Eye (tissue), 1 donor: ENCODE results near the gene RFFL.
"Not testable (repeated sequence)": the region's sequence is repeated elsewhere in the genome, so short reads cannot be mapped to it uniquely, and the experiment has no call there.

ENCODE experiments used
- DNase-seq: peaks from one replicate; pipeline ENCODE4 v3.0.0-alpha.2; 2015

Gene RFFL

DNA sequence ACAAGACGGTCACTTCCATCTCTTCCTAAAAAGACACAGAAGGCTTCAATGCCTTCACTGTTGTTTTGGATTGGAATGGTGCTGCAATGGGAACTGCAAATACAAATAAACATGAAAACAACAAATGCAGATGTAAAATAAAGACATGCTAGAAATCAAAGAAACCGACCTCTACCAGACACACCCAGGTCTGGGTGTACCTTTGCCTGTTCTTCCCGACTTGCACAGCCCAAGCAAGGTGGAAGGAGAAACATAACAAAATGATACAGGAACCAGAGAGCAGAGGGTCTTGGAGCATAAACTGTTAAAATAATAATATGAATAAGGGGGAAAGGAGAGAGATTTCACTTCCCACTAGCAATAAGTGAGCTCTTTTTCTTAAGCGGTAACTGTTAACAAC is 17.3 kb downstream of the RFFL start:
- DNase-seq, result no peak

- DNase-seq, result not testable (repeated sequence)
Observed at GRCh38 chr17:35045458-35045979, 18.0 kb downstream of the RFFL start.

DNA sequence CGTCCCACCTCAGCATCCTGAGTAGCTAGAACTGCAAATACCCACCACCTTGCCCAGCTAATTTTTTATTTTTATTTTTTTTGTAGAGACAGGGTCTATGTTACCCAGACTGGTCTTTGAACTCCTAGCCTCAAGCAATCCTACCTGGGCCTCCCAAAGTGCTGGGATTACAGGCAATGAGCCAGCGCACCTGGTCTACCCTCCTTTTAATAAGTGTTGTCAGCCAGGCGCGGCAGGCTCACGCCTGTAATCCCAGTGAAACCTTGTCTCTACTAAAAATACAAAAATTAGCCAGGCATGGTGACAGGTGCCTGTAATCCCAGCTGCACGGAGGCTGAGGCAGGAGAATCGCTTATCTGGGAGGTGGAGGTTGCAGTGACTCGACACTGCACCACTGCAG is 19.3 kb downstream of the RFFL start:
- DNase-seq, result no peak

DNA sequence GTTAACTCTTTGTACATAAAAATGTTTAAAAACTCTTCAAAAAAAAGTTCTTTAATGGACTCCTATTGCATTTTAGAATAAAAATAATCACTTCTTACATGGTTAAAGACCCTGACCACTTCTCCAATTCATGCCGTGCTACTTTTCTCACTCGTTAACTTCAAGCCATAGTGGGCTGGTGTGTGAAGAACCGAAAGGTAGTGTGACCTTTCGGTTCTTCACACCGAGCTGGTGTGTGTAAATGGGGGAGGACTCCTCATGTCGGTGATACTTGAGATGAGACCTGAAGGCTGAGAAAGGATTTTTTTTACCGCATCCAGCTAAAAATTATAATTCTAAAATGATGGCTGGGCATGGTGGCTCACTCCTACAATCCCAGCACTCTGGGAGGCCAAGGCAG is 22.1 kb downstream of the RFFL start:
- no peak for DNase-seq

DNA sequence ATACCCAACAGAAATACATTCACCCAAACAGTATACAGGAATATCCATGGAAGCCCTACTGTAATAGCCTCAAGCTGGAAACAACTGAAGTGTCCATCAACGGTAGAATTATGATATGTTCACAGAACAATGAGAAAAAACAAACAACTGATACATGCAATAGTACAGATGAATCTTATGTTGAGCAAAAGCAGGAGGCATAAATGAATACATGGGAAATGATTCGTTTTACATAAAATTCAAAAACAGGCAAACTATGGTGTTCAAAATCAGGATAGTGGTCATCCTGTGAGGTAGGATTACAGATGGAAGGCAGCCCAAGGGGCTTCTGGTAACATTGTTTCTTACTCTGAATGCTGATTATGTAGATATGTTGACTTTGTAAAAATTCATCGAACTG is 25.1 kb downstream of the RFFL start:
- no peak for DNase-seq

DNA sequence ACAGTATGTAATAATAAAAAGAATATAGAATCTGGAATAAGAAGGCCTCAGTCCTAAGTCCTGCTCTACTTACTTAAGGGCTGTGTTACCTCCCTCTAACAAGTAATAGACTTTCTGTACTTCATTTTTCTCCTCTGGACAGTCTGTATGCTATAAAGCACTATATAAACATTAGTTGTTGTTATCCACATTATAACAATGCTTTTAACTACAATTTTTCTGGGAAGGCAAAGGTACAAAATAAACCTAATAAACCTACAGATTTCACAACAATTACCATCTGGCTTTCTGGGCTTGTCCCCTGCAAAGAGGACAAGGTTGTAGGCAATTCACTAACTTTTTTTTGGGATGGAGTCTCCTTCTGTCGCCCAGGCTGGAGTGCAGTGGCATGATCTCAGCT is 32.7 kb downstream of the RFFL start:
- no peak for DNase-seq

DNA sequence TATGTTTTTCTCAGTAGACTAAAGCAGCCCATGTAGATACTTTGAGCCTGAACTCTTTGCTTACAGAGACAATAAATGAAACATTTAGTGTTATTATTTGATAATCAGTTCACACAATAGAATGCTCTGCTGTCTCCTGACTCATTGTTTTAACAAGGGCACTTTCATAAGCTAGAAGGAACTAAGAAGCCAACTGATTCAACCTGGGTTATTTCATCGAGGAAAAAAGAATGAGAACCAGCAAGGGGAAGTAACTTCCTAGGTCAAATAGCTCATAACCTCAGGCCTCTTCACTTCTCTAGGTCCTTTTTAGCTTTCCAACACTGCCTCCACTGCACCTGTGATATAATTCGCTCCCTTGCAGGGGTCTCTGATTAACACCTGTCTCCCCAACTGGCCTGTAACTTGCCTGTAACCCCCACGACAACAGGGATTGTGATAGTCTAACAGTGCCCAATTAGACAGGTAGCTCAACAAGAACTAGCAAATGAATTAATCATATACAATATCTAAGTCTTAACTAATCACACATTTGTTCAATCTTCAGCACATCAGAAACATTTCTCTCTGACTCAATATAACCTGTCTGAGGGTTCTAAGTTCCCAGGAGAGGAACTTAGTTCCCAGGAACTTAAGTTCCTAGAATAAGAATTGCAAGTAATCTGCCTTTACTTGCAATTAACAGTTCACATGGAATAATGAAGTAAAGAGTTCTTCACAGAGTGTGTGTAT is 34.8 kb downstream of the RFFL start:
- DNase-seq, result no peak

- not testable (repeated sequence) for DNase-seq
Observed at GRCh38 chr17:35028097-35028496, 35.4 kb downstream of the RFFL start.

DNA sequence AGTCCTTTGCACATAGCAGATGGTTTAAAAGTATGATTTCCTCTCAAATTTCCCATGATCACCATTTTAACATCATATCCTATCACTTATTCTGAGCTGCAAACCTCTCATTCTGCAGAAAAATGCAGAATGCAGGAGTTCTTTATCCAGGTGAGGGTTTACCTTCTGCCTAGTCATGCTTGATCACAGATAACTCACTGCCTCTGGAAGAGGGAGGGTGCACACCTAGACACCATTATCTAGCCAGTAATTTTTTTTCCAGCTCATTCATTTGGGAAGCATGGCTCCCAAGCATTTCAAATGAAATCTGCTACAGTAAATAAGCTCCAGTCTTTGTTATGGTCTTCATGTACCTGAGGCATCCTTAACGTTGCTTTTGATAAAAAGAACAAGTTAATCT is 38.0 kb downstream of the RFFL start:
- no peak for DNase-seq

DNA sequence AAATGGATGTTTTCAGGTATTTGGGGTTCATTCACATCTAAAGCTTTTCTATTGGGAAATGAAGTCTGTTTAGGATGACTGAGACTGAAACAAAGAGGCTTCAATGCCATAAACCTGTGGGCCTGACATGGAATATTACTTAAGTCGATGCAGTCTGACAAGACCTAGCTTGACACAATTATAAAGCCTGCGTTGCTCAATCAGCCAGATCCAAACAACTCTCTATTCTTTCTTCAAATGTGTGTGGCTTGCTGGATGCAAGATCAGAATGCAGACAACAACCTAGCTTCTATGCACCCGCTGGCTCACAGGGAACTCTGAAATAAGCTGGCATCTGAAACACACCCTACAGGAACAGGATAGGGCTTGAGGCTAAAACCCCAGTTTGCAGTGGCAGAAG is 40.0 kb downstream of the RFFL start:
- no peak for DNase-seq

DNA sequence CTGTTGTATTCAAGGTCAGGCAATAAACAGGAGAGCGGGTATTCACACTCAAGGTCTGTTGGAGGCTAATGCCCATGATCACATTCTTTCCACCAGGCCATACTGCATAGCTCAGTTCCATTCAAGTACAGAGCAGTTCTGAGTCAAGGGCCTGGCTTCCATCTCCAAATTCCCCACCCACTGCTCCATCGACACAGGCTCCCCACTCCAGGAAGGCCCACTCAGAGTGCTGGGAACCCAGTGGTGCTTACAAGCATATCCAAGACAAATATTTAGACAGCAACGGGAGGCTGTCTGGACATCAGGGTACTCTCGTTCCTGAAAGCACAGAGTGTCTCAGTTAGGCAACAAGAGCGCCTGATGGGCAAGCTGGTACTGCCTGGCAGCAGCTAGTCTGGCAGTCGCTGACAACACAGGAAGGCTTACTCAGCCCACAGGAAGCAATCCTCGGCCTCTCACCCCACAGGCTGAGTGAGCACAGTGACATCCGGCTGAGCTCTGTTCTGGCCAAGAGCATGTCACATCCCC is 40.9 kb downstream of the RFFL start:
- DNase-seq, result no peak

DNA sequence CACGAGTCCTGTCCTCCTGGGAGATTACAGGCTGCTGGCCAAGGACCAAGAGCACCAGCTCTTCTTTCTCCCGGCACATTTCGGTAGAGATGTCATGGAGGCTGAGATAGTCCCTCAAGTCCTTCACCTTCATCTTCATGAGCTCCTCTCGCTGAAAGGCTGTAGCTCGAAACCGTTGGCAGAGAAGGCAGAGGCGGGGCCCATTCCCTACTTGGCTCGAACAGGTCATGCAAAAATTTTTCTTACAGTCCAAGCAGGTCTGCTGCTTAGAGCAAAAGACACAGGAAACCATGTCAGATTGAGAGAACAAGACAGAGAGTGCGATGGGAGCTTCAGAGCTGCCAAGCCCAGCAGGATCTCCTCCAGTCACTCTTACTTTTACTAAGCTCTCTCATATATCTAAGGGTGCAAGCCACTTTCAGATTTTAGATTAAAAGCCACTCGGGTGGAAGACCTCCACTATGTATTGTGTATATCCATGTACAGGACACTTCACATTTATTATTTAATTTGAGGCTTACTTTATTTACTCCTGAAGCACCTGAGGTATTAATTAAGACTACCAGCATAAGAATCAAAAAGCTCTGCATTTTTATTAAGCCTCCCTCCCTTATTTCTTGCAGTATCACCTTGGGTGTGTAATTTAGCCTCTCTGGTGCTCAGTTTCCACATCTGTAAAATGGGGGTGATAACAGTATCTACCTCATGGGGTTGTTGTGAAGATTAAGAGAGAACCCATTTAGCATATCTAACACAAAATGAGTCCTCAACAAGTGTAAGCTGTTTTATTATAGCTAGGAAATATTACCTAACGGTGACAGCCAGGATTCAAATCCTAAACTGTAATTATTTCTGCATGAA is 41.8 kb downstream of the RFFL start:
- no peak for DNase-seq

GRCh38 chr17:35019386-35020179 is 43.9 kb downstream of the RFFL start:
- no peak for DNase-seq

GRCh38 chr17:35018814-35019213 is 44.7 kb downstream of the RFFL start:
- DNase-seq, result no peak

DNA sequence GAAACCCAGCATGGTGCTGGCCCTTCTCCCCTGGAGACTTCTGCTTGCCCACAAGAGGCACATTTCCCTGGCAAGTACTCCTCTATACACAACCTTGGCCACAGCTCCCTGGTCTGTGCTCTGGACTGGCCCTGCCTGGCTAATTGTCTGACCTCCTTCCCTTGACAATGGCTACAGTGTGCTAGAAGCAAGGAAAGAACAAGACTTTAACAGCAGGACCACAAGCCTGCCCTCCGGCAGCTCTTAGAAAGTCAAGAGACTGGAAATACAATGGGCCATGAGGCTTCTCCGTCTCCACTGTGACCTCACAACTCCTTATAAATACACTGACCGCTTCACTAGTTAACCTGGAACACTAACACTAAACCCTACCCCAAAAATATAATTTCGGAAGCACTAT is 46.5 kb downstream of the RFFL start:
- DNase-seq, result no peak

DNA sequence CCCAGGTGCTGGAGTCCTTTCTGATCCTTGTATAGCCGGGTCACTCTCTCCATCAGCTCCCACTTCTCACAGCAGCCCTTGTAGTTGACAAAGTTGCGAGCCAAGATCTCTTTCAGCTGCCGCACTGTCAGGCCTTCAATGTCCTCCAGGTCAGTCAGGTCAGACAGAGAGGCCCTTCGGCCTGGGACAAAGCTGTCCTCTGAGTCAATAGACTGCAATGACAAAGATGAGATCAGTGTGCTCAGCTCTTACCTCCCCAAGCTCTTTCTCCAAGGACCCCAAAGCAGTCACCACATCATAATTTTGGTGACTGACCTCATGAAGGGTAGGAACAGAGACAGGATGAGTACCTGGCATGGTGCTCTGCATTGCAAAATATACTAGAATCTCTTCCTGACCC is 47.1 kb downstream of the RFFL start:
- no peak for DNase-seq

DNA sequence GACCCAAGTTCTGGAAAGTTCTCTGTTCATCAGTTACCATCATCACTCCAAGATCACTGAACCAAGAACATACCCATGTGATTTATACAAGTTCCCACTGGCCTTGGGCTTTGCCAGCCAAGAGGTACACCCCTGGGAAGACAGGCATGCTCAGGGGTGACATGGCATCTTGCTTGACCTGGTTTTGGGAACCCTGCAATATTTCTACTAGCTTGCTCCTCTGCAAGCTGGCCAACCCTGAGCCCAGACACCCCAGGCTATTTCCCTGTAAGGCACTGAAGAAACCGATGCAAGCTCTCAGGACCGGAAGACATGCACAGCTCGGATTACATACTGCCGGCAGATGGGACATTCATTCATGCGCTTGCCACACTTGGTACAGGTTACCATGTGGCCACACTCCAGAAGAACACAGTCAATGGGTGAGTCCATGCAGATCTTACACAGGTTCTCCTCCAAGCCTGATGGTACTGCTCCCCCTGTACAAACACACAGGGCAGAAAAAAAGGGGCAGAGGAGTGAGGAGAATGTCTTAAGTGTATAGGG is 51.8 kb downstream of the RFFL start:
- no peak for DNase-seq

DNA sequence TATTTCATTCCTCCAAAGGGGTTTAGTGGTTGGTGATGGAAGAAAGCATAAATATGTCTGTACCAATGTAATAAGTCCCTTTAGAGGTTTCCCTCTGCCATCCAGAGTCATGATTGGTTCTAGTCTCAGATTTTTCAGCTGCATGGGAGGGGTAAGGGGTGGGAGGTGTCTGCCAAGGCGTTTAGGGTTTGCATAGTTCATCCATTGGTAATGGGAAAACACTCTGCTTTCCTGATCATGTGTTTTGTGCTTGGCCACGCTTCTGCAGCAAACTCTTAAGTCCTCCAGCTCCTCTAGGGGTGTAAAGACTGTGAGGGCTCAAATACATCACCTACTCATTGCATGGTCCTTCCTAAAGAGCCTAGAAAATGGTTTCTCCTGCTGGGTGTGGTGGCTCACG is 53.4 kb downstream of the RFFL start:
- no peak for DNase-seq

DNA sequence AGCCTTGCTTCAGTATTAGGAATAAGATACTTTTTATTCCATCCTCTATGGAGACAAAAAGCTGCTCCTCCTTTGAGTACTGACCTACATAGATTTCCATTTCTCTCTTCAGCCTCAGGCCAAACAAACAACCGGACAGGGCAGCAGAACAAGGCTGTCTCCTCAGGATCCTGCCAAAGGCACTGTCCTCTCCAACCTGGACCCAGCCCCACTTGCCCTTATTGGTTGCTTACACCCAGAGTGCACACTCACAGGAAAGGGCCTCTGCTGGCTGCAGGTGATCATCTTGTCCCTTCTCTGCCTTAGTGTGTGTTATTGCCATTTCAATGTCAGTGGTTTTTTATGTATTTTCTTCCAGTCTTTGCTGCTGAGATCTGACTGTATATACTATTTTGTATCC is 56.5 kb downstream of the RFFL start:
- no peak for DNase-seq

DNA sequence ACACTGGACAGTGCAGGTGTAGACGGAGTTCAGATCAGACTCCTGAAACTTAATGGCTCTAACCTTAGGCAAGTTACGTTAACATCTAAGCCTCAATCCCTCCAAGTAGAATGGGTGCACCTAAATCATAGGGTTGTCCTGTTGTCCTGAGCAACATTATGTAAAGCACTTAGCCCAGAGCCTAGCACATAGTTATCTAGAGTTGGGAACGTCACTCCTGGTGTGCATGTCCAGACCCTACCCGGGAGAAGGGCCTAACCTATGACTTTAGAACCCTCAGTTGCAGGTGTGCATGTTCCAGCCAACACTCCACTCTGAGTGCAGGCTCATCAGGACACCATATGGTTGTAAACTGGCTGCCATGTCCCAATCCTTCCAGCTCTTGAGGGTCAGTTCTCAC is 57.2 kb downstream of the RFFL start:
- no peak for DNase-seq

GRCh38 chr17:35003778-35004177 is 59.7 kb downstream of the RFFL start:
- no peak for DNase-seq

DNA sequence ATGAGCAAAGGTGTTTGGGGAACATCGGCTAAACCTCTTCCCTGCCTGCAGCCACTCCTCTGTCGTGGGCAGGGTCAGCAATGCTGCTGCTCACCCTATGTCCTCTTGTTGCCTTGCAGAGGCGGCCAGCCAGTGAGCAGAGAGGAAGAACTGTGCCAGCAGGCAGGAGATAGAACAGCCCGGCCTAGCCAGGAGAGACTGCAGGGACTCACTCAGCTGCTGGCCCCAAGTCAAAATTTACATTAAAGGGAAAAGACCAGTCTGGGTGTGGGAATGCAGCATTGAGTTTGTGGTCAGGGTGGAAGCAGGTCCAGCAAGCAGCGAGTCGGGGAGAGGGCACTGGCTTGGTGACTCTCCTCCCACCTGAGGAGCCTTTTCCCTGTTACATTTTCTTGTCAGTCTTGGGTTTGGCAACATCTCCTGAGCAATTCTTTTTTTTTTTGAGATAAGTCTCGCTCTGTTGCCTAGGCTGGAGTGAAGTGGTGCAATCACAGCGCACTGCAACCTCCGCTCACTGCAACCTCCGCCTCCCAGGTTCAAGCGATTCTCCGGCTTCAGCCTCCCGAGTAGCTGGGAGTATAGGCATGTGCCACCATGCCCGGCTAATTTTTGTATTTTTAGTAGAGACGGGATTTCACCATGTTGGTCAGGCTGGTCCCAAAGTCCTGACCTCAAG is 60.5 kb downstream of the RFFL start:
- no peak for DNase-seq
